ENCODE results near the gene AFAP1L2. TPM values are rescaled to one million over a fixed set of nuclear protein-coding genes. Genes with fewer than 3 reads are reported as not detected.

Gene AFAP1L2
- total RNA-seq, 2 donors from 2014 or later: 10.5 to 17.9 TPM

- no peaks in the 10 kb centered on the region for H3K9me3 ChIP-seq
- no peaks in the 10 kb centered on the region for H3K36me3 ChIP-seq (replicated peaks in 1 of 2; ENCODE audit: insufficient read depth in 1 of 2, low read depth in 2 of 2)
- WGBS, 2 donors: 18% methylated on average over 32 to 38 of the region's 41 CpGs
- DNase-seq (peak; percentile 53 to 69 (median 60)), ATAC-seq (peak; percentile 70)
- intact Hi-C loops (cut with DNase I): loop anchor here (5.0 to 10.0 kb wide), 3 partner anchors 133 to 480 kb away; no protein-coding TSS in a partner anchor
- H3K27me3 ChIP-seq: no peaks in the 10 kb centered on the region
- no peak overlapping the region for H3K4me3 ChIP-seq
- H3K4me1 ChIP-seq: peaks cover 10% of the 10 kb centered on the region
- TF ChIP-seq, protein P1, sequence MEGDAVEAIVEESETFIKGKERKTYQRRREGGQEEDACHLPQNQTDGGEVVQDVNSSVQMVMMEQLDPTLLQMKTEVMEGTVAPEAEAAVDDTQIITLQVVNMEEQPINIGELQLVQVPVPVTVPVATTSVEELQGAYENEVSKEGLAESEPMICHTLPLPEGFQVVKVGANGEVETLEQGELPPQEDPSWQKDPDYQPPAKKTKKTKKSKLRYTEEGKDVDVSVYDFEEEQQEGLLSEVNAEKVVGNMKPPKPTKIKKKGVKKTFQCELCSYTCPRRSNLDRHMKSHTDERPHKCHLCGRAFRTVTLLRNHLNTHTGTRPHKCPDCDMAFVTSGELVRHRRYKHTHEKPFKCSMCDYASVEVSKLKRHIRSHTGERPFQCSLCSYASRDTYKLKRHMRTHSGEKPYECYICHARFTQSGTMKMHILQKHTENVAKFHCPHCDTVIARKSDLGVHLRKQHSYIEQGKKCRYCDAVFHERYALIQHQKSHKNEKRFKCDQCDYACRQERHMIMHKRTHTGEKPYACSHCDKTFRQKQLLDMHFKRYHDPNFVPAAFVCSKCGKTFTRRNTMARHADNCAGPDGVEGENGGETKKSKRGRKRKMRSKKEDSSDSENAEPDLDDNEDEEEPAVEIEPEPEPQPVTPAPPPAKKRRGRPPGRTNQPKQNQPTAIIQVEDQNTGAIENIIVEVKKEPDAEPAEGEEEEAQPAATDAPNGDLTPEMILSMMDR (IDR thresholded peaks at IDR 0.05): peak; percentile 28 to 62 (median 45)
- no peak for TF ChIP-seq POLR2A (IDR thresholded peaks at IDR 0.05)
- H3K27ac ChIP-seq: peak overlapping the region in 2 of 4 donors; percentile 15 to 28
Observed at GRCh38 chr10:114304571-114305421, 99.5 kb downstream of the AFAP1L2 start.

DNA sequence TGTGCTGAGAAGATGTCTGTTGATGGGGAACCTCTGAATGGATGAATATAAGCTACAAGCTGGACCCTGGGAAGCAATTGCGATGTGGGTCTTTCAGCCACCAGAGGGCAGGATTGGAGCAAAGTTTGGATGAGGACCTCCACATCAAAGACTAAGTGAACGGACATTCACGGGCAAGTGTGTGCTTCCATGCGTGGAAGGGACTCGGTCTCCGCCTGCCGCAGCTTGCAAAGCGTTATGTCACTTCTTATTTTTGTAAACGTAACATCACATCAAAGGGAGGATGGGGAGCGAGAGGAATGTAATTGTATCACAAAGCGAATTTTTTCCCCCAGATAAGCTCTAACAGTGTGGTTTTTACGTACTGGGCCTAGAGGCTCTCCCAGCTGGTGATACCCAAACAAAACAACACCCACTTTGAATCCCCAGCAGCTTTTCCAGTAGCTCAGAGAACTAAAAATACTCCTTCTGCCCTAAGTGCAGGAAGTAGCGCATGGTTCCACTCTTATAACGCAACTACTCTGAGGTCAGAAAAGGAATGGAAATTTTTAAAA lies 100.2 kb downstream of the AFAP1L2 start:
- WGBS, 2 donors: 1 to 8% methylated on average over 14 of the region's 14 CpGs
- H3K27me3 ChIP-seq: no peaks in the 10 kb centered on the region

DNA sequence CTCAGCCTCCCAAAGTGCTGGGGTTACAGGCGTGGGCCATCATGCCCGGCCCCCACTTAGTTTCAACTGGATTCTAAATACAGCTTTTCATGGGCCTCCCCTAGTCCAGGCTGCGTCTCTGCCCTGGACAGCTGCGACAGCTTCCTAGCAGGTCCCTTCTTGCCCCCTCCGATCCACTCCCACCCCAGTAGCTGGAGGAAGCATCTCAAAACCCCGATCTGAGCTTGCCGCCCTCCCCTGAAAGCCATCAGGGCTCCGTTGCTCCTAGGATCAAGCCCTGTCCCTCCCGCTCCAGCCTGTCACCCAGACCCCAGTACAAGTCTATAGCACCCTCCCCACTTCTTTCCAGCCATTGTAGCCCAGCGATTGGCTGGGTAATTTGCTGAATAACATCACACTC lies 100.7 kb downstream of the AFAP1L2 start:
- Histone ChIP-seq H3K4me1 (peaks cover 10% of the 10 kb centered on the region), H3K27me3 (no peaks in the 10 kb centered on the region), H3K36me3 (replicated peaks in 1 of 2; ENCODE audit: insufficient read depth in 1 of 2, low read depth in 2 of 2) (no peaks in the 10 kb centered on the region), H3K4me3 (no peak overlapping the region), H3K9me3 (no peaks in the 10 kb centered on the region), H3K27ac (no peak overlapping the region)
- TF ChIP-seq, protein P1 (IDR thresholded peaks at IDR 0.05): no peak
- no peak for TF ChIP-seq POLR2A (IDR thresholded peaks at IDR 0.05)
- no peak for ATAC-seq
- intact Hi-C loops (cut with DNase I): loop anchor here (10.0 kb wide), 2 partner anchors 241 to 481 kb away; no protein-coding TSS in a partner anchor
- no peak for DNase-seq
- 46 to 58% methylated on average over 10 of the region's 10 CpGs for WGBS, 2 donors

More for the DNA sequence above, 100.2 kb downstream of the AFAP1L2 start:
- no peaks in the 10 kb centered on the region for H3K9me3 ChIP-seq
- intact Hi-C loops (cut with DNase I): loop anchor here (10.0 kb wide), 2 partner anchors 241 to 481 kb away; no protein-coding TSS in a partner anchor
- H3K4me1 ChIP-seq: peaks cover 10% of the 10 kb centered on the region
- TF ChIP-seq, protein P1 (IDR thresholded peaks at IDR 0.05): peak; percentile 32 to 83 (median 78)
- no peak for TF ChIP-seq POLR2A (IDR thresholded peaks at IDR 0.05)
- peak overlapping the region in 2 of 4 donors; percentile 15 to 28 for H3K27ac ChIP-seq
- H3K36me3 ChIP-seq (replicated peaks in 1 of 2; ENCODE audit: insufficient read depth in 1 of 2, low read depth in 2 of 2): no peaks in the 10 kb centered on the region
- ATAC-seq (peak; percentile 87), DNase-seq (peak; percentile 79 to 88 (median 85))
- H3K4me3 ChIP-seq: no peak overlapping the region

- intact Hi-C loops (cut with DNase I): loop anchor here (10.0 kb wide), 2 partner anchors 243 to 483 kb away; no protein-coding TSS in a partner anchor
- DNase-seq (no peak), ATAC-seq (no peak)
- Histone ChIP-seq H3K9me3 (no peaks in the 10 kb centered on the region), H3K4me1 (peaks cover 10% of the 10 kb centered on the region), H3K27me3 (no peaks in the 10 kb centered on the region), H3K4me3 (no peak overlapping the region), H3K36me3 (replicated peaks in 1 of 2; ENCODE audit: insufficient read depth in 1 of 2, low read depth in 2 of 2) (peaks cover 0 to 4% of the 10 kb centered on the region in 2 donors), H3K27ac (no peak overlapping the region)
- TF ChIP-seq, protein P1 (IDR thresholded peaks at IDR 0.05): no peak
- no peak for TF ChIP-seq POLR2A (IDR thresholded peaks at IDR 0.05)
- WGBS, 2 donors: 71 to 81% methylated on average over 6 to 13 of the region's 14 CpGs
Observed at GRCh38 chr10:114301951-114302710, 102.2 kb downstream of the AFAP1L2 start.

All from body of pancreas (tissue), 4 donors.